Left kidney (tissue), 2 donors: ENCODE measurements around the gene PRR5L. TPM values are rescaled to one million over a fixed set of nuclear protein-coding genes. Genes with fewer than 3 reads are reported as not detected.

Experiments
- DNase-seq: peaks from one replicate; pipeline ENCODE4 v3.0.0-alpha.2; 2013
- polyA plus RNA-seq: library from polyadenylated mRNA; unstranded; fragments of 120-200 nt; gene quantifications from one replicate; pipeline ENCODE4 v1.2.1, GENCODE V29; 2013; ENCODE audit not compliant: insufficient read length

The PRR5L gene
- polyA plus RNA-seq, 1 donor, result 17.3 TPM

DNA sequence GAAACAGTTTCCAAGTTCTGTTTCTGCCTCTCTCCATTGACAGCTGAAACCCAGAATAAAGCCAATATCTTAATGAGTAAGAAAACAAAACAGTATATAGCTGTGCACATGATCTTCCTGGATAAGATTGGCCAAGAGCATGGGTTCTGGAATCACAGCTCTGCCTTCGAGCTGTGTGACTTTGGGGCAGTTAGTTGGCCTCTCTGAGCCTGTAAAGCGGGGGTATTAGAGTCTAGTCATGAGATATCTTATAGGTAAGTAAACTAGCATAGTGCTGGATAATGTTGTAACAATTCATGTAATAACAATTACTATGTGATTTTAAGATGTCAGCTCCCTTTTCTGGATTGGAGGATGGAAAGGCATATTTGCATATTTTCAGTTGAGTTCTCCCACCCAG lies 140.5 kb downstream of the PRR5L start:
- no peak for DNase-seq

DNA sequence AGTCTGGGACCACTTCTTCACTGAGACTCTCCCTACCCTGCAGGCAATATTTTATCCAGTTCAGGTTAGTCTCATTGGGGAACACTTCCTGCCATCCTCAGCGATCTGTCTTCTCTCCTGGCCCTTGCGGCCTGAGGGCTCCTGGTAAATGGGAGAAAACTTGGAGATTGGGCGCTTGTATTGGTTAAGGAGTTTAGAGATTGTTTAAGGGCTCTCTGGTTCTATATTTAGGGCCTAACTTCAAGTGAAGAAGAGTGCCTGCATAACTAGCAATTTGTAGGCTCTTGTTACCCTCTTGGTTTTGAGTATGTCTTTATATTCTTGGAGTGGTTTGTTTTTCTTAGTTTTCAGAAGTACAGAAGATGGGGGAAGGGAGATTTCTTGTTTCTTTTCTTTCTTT lies 141.3 kb downstream of the PRR5L start:
- no peak for DNase-seq

DNA sequence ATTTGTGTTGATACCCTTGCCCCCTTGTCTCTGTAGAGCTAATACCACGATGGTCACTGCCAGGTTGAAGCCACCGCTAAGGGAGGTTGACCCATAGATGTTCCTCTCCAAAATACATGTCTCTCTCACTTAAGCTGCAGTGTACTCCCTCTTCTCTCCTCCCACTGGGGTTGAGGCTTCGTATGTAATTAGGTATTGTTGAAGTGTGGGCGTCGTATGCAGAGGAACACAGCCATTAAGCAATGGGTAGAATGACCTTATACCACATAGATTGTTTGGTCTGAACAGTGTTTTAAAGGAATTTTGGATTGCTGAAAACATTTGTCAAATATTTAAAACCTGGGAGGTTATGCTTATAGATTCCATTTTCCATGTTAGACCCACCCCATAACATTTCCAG lies 142.0 kb downstream of the PRR5L start:
- DNase-seq, result no peak

DNA sequence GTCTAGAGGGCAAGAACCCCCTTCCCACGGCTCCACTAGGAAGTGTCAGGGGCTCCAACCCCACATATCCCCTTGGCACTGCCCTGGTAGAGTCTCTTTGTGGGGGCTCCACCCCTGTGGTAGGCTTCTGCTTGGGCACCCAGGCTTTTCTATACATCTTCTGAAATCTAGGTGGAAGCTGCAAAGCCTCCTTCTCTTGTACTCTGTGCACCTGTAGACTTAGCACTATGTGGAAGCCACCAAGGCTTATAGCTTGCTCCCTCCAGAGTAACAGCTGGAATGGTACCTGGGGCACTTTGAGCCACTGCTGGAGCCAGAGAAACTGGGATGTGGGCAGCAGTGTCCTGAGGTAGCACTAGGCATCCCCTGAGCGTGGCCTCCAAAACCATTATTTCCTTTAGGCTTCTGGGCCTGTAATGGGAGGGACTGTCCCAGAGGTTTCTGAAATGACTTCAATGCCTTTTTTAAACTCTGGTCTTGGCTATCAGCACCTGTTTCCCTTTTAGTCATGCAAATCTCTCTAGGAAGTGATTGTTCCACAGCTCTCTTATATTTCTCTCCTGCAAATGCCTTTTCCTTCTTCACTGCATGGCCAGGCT lies 145.6 kb downstream of the PRR5L start:
- DNase-seq, result no peak

DNA sequence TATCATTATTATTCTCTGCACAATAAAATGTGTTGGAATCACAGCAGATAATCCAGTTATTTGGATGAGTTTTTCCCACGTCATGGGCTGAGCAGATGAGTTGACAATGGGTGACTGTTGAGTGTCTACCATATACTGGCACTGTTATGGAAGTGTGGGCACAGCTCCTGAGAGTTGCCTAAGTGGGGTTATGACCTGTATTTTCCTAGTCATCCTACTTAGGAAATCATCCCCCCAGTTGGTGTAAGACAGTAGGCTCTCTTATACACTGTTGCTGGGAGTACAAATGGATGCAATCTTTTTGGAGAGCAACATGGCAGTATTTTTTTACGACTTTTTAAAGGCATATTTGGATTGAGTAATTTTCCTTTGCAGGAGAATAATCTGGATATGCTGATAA lies 147.6 kb downstream of the PRR5L start:
- DNase-seq, result no peak

DNA sequence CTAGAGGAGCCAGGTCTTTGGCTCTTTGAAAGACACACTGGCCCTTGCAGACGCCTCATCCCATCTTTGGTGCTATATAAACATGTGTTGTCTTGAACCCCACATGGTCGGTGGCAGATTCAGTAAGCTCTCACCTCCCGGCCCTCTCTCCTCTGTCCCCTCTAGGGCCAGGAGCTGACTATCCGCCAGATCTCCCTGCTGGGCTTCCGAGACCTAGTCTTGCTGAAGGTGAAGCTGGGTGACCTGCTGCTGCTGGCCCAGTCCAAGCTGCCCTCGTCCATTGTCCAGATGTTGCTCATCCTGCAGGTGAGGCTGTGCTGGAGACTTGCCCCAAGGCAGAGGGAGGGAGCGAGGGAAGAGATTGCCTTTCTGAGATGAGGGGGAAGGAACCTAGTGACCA lies 150.0 kb downstream of the PRR5L start:
- no peak for DNase-seq

DNA sequence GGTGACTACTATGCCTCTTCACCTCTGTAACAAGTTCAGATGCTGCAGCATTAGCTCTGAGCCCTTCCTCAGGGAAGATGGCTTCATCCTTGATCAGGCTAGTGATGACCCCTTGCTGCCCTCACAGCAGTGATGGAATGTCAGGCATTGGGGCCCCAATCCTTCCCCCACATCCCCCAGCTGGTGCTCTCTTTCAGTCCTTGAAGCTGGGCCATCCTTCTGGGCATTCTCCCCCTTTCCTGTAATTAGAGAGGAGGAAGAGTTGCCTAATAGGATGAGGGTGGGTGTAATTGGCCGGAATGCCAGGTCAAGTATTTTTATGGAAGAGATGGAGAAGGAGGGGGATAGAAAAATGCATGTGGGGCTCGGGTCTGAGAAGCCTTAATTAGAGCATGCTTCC lies 151.4 kb downstream of the PRR5L start:
- no peak for DNase-seq

DNA sequence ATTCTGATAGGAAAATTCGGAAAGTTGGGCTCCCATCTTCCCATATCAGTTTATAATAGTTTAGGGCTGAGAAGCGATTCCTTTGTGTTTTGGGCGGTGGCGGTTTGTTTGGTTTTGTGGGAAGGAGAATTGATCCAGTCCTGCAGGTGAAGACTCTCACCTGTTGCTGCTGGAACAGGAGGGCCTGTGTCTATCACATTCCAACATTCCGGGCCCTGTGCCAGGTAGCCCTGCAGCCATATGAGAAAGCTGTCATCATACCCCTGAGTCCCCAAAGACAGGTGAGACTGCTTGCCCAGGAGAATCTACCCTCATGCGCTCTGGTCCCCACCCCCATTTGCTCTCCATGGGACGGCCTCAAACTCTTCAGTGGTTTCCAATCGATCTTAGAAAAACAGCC lies 151.9 kb downstream of the PRR5L start:
- no peak for DNase-seq

DNA sequence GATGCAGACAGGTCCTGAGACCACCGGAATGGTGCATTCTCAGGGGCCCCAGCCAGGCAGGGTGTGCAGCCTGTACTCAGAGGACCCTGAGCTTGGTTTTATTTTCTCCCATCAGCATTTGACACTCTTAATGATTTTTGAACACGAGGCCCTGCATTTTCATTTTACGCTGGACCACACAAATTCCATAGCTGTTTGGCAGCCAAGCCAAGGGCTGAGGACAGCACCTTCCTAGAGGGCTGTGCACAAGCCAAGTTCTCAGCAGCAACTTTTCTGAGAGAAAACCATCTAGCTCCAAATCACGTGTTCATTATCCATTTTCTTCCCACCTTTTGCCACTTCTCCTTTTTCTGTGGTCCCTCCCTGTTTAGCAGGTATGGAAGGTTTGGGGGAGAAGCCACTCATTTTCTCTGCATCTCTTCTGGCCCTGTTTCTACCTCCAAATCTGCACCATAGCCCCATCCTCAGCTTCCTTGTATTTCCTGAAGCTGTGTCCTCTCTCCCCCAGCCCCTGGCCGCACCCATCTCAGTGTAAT lies 153.5 kb downstream of the PRR5L start:
- no peak for DNase-seq

DNA sequence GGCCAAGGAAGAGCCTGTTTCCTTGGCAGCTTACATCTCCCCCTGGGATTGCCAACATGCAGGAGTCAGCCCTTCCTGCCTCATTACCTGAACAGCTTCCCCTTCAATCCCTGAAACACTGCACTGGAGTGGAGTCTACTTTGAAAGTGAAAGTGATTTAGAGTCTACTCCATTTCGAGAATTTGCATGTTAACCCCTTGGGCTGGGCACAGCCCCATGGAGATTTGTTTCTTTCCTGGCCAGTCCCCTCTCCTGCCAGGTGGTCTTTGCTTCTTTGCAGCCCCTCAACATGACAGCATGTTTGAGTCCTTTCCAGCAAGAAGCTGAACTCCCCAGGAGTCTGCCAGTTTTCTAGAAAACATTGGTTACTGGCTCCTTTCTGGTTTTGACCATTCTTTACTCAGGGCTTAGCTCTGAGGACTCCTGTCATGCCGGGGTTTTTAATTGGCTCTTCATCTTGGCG lies 154.1 kb downstream of the PRR5L start:
- DNase-seq, result no peak

DNA sequence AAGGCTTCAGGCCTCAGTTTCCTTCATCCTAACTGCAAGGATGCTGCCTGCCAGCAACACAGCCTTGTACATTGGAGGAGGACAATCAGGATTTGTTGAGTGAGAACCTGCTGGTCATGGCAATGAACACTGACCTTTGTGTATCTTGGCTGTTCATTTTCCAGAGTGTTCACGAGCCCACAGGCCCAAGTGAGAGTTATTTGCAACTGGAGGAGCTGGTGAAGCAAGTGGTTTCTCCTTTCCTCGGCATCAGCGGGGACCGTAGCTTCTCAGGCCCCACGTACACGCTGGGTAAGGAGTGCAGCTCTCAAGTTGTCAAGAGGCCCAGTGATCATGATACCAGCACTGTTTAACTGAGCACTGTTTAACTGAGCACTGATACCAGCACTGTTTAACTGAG lies 155.0 kb downstream of the PRR5L start:
- no peak for DNase-seq

DNA sequence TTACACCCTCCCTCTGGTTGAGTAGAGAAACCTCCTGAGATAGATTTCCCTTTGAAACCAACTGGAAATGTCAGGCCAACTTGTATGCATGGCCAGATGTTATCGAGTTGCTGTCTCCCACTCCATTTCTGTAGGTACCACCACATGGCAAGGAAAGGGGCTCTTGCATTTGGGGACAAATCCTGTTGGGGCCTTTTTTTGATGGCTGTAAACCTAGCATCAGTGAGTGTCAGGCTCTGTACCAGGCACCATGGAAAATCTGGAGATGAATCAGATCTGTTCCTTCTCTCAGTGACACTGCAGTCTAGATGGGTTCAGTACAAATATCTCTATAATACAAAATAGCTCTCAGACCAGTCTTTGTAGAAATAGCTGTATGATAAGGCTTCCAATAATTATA lies 155.6 kb downstream of the PRR5L start:
- DNase-seq, result no peak

DNA sequence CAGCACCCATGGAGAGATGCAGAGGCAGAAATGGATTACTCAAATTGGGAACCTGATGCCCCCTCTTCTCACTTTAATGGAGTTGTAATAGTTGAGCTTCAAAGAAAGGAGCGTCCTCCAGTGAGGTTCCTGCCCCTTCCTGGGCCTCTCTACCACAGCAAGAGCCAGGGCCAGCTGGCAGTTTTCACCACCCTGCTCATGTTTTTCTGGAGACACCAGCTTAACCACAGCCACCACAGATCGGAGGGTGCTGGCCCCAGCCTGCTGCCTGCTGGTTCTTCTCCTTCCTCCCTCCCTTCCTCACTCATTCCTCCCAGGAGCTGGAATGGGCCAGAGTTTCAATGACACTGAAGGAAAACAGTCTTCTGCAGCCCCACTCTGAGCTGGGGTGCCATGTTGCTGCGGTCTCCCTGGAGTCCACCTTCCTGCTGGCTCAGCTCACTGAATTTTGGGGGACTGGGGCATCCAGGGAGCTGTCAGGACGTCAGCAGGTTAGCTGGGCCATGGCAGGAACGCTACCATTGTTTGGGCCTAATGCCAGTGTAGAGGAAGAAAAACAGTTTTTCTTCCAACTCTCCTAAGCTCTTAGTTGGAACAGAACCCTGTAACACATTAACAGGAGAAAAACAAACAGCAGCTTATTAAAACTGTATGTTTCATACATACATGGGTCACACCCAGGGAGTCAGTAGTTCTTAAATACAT lies 156.3 kb downstream of the PRR5L start:
- no peak for DNase-seq

DNA sequence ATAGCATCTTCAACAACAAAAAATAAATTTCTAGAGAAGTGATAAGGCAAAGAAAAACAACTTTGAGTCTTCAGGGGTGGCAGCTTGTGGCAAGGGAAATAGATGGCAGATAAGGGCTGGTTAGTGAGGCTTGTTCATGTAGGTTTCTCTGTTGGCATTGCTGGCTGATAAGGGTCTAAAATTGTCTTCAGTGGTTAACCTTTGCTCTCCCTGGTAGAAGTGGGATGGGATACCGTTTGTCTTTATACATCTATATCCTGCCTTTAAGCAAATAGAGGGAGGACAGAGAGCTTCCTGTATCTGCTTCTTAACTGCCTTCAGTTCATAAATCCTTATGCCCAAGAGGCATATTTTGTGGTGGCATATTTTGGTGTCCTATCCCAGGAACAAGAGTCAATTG lies 156.9 kb downstream of the PRR5L start:
- no peak for DNase-seq

DNA sequence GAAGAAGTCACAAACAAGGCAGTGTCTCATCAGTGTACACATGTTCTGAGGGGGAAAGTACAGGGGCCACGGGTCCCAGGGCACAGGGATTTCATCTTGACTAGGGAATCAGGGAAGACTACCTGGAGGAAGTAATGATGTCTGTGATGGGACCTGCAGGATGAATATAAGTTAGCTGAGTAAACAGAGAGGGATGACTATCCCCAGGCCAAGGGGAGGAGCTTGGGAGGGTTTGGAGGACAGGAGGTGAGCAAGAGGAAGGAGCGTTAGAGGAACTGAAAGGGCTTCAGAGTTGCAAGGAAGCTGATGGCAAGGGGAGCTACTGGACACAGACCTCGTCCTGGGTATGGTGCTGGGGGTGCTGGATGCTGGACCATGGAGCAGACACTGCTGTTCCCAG lies 157.6 kb downstream of the PRR5L start:
- no peak for DNase-seq

DNA sequence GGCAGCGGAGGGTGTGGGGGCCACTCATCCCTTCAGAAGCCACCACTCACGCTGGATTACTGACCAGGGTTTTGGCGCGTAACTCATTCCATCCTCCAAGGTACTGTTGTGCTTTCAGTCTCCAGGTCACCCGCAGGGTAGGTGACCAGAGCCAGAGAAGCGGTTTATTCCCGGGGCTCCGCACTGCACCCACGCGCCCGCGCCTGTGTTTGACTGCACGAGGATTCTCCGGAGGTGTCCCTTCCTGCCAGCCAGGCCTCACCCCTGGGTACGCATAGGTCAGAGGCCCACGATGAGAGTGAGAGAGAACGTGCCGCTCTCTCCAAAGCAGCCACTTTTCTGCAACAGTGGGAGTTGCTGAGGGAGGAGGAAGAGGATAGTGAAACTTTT lies 158.5 kb downstream of the PRR5L start:
- DNase-seq, result no peak

DNA sequence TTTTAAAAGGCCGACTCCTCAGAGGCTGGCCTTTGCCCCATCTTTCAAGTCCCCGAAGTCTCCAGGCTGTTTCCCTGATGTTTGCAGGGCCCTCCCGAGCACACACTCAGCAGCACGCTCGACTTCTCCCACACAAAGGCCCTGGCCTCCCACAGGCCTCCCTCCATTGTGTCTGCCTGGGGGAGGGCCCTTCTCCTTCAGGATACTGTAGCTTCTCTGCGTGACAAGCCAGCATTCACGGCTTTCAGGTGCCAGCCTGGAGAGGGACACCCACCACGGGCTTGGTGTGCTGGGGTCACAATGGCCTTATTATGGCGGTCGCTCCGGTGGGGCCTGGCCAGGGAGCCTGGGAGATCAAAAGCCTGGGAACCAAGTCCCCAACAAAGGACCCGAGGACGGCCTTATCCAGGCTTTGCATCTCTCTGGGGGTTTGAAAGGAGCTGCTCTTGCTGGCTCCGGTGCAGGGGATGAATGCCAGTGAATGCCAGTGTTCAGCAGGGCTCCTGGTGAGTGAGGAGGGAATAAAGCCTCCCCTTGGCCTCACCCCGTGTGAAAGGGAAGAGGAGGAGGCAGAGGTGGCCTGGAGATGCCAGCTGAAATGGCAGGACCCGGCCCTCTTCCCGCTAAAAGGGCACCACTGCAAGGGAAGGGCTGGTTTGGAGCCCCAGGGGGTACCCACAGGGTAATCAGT lies 159.0 kb downstream of the PRR5L start:
- DNase-seq, result no peak

DNA sequence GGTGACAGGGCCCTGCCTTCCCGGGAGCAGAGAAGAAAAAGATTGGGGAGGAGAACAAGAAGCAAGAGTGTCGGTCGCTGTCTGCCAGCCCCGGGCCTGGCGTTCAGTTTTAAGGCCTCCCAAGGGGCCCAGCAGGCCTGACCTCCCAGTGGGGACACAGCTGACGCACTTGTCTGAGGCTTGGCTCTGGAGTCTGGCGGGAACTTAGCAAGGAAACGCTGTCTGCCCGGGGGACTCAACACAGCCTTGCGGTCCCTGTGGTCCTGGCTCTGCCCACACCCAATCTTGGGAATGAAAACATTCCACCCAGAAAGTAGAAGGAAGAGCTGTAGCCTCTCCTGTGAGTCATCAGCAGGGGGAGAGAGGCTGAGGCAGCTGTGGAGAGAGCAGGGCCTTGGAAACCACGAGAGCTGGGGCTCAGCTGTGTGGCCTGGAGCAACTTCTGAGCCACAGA lies 159.6 kb downstream of the PRR5L start:
- no peak for DNase-seq

DNA sequence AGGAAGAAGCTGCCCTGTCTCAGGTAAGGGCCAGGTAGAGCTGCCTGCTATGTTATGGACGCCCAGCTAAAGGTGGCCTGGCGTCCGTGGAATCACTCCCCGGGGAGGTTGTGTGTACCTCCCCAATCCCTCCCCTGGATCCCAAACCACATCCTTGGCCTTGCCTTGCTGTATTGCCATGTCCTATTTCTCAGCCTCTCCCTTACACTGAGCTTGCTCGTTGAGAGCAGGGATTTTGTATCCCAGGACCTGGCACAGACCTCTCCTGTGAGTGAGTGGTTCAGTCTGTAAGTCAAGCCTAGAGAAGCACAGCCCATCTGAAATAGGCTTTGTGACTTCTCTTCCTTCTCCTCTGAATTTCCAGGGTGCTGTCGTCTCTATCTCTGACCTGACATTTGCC lies 160.1 kb downstream of the PRR5L start:
- DNase-seq, result no peak

DNA sequence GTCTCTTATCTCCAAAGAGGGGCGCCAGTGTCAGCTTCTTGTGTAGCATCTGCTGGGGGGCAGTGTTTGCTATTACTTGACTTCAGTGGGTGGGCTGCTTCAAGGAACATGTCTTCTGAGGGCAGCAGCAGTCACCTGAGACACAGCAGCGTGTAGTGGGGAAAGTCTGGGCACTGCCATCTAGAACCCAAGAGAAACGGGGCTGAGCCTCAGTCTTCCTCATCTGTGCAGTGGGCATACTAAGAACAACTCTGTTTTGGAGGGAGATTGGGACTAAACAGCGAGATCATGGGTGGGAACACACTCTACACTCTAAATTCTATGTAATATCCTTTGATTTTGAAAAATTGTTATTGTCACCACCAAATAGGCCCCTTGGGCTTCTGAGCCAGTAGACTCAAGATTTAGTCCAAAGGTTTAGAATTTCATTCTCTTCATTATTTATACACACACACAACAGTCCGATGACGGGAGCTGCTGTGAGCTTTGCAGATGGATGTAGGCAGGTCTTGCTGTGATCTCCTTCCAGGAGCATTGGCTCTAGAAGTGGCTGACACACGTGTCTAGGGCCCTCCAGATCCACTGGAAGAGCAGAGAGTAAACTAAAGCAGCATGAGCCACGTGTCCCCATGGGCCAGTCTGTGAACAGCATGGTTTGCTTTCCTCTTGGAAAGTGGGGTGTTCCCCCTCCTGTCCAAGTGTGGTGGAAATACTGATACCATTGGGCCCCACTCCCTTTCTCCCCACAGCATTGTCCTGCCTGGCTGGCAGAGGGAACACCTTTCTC lies 162.2 kb downstream of the PRR5L start:
- DNase-seq, result no peak

DNA sequence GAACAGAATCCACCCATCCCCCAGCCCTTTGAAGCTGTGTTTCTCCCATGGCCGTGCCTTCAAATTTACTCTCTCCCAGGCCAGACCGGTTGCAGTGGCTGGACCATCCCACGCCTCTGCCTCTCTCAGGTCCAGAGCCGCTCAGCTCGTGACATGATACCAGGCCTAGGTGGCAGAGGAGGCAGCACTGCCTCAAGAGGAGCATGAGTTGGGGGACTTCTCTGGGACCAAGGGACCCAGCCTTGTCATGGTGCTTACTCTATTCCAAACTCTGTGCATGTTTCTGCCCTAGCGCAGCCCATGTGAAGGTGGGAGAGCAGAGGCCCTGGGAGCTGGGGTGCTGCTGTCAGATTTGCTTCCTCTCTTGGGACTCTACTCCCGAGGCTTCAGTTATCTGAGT lies 163.0 kb downstream of the PRR5L start:
- DNase-seq, result no peak

DNA sequence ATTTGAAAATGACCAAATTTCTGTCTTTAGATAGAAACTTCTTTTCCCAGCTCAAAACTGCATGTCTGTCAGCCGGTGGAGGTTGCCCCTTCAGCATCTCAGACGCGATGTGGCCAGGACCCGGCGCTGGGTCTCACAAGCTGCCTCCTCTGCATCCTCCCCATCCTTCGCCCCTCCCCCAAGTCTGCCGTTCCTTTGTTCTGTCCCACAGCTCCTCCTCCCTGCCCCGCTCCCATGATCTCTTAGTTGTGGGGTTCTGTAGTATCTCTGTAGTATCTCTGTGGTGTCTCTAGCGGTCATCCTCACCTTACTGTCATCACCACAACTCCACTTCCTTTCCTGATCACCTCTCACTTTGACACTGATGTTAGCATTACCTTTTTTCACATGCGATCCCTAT lies 164.1 kb downstream of the PRR5L start:
- DNase-seq, result no peak

DNA sequence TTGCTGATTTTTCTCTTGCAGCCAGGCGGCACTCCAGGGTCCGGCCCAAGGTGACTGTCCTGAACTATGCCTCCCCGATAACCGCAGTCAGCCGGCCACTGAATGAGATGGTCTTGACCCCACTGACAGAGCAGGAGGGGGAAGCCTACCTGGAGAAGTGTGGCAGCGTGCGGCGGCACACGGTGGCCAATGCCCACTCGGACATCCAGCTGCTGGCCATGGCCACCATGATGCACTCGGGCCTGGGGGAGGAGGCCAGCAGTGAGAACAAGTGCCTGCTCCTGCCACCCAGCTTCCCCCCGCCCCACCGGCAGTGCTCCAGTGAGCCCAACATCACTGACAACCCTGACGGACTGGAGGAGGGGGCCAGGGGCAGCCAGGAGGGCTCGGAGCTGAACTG lies 166.2 kb downstream of the PRR5L start:
- no peak for DNase-seq
